Ascending aorta (tissue), 2 donors: ENCODE data around the gene DHRSX. TPM values are rescaled to one million over a fixed set of nuclear protein-coding genes. Genes with fewer than 3 reads are reported as not detected.
"Not testable (repeated sequence)": the region's sequence is repeated elsewhere in the genome, so short reads cannot be mapped to it uniquely, and the experiment has no call there.

Source experiments
- DNase-seq, 2 donors: peaks; one replicate each; pipeline ENCODE4 v3.0.0-alpha.2; 2019; ENCODE audit warnings: low spot score in 2 of 2
- H3K27ac ChIP-seq, 2 donors: fragments of 200-600 bp; sonication (generic); one replicate each; pipeline ENCODE4 v1.5.1; 2016 to 2017; ENCODE audit warnings: mild to moderate bottlenecking in 1 of 2
- H3K27me3 ChIP-seq: fragments of 200-600 bp; sonication (generic); one replicate; pipeline ENCODE4 v1.5.1; 2017
- H3K36me3 ChIP-seq, 2 donors: fragments of 200-600 bp; sonication (generic); one replicate each; pipeline ENCODE4 v1.5.1; 2016
- H3K4me1 ChIP-seq, 2 donors: fragments of 200-600 bp; sonication (generic); one replicate each; pipeline ENCODE4 v1.5.1; 2016 to 2017; ENCODE audit warnings: mild to moderate bottlenecking in 1 of 2
- H3K4me3 ChIP-seq, 2 donors: fragments of 200-600 bp; sonication (generic); one replicate each; pipeline ENCODE4 v1.5.1; 2016 to 2017; ENCODE audit warnings: mild to moderate bottlenecking in 1 of 2
- H3K9me3 ChIP-seq, 2 donors: fragments of 200-600 bp; sonication (generic); one replicate each; pipeline ENCODE4 v1.5.1; 2016
- intact Hi-C: fragments of 100-400 bp; cut with DNase I; formaldehyde crosslinking; loops from one replicate; pipeline ENCODE4 v1.15.1; 2023
- total RNA-seq: library from RNA; depleted of rRNA; stranded (reverse); fragments of >200 nt; gene quantifications from one replicate; pipeline ENCODE4 v1.1.0, GENCODE V29; 2016
- TF ChIP-seq, protein P1 (sequence below), 3 experiments: fragments of 200-600 bp in 2 of 3; fragments of 450-650 bp in 1 of 3; sonication (generic) in 2 of 3; IDR thresholded peaks; one replicate each; pipeline ENCODE4 v1.5.1; 2016 to 2019; ENCODE audit warnings: antibody characterized with exemption in 3 of 3, mild to moderate bottlenecking in 1 of 3, moderate library complexity in 1 of 3

Gene DHRSX
- total RNA-seq, 1 donor from 2014 or later = 13.4 TPM

DNA sequence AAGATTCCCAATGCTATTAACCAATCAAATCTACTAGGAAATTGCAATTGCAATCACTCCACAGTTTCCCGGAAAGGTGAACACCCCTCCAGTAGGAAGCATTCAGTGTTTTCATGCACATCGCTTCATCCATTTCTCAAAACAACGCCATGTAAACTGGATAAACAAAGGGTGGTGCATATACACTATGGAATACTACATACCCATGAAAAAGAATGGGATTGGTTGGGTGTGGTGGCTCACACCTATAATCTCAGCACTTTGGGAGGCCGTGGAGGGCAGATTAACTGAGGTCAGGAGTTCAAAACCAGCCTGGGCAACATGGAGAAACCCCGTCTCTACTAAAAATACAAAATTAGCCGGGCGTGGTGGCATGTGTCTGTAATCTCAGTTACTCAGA, 29.1 kb downstream of the DHRSX start:
- intact Hi-C loops = no loop called here
- H3K36me3 ChIP-seq = no peaks in the 10 kb centered on the region
- H3K4me3 ChIP-seq = no peak overlapping the region
- H3K9me3 ChIP-seq = no peaks in the 10 kb centered on the region
- no peaks in the 10 kb centered on the region for H3K4me1 ChIP-seq
- no peak for DNase-seq
- TF ChIP-seq, protein P1, sequence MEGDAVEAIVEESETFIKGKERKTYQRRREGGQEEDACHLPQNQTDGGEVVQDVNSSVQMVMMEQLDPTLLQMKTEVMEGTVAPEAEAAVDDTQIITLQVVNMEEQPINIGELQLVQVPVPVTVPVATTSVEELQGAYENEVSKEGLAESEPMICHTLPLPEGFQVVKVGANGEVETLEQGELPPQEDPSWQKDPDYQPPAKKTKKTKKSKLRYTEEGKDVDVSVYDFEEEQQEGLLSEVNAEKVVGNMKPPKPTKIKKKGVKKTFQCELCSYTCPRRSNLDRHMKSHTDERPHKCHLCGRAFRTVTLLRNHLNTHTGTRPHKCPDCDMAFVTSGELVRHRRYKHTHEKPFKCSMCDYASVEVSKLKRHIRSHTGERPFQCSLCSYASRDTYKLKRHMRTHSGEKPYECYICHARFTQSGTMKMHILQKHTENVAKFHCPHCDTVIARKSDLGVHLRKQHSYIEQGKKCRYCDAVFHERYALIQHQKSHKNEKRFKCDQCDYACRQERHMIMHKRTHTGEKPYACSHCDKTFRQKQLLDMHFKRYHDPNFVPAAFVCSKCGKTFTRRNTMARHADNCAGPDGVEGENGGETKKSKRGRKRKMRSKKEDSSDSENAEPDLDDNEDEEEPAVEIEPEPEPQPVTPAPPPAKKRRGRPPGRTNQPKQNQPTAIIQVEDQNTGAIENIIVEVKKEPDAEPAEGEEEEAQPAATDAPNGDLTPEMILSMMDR (IDR thresholded peaks at IDR 0.05) = no peak
- H3K27ac ChIP-seq = no peak overlapping the region
- no peaks in the 10 kb centered on the region for H3K27me3 ChIP-seq

DNA sequence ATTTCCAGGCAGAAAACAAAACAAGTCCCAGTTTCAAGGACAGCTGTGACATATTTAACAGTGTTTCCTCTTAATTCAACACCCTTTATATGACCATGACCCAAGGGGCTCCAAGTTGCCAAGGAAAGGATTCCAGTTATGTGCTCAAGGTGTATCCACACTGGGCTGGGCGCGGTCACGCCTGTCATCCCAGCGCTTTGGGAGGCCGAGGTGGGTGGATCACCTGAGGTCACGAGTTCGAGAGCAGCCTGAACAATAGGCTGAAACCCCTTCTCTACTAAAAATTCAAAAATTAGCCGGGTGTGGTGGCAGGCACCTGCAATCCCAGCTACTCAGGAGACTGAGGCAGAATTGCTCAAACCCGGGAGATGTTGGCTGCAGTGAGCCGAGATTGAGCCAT, 29.6 kb downstream of the DHRSX start:
- intact Hi-C loops, H3K27me3 ChIP-seq, H3K4me1 ChIP-seq, DNase-seq, H3K4me3 ChIP-seq, H3K27ac ChIP-seq, H3K9me3 ChIP-seq, H3K36me3 ChIP-seq: not testable (repeated sequence)

DNA sequence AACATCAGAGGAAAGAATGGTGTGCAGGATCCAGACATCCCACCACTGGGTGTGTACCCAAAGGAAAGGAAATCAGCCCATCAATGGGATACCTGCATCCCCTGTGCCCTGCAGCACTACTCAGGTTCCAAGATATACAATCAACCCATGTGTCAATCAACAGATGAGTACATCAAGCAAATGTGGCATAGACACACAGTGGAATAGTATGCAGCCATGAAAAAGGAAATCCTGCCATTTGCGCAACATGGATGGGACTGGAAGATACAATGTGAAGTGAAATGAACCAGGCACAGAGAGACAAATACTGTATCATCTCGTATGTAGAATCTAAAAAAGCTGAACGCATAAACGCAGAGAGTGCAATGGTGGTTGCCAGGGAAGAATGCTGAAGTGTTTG, 30.9 kb downstream of the DHRSX start:
- H3K27ac ChIP-seq, intact Hi-C loops, H3K36me3 ChIP-seq, H3K4me3 ChIP-seq, H3K4me1 ChIP-seq, DNase-seq, H3K27me3 ChIP-seq, H3K9me3 ChIP-seq: not testable (repeated sequence)

DNA sequence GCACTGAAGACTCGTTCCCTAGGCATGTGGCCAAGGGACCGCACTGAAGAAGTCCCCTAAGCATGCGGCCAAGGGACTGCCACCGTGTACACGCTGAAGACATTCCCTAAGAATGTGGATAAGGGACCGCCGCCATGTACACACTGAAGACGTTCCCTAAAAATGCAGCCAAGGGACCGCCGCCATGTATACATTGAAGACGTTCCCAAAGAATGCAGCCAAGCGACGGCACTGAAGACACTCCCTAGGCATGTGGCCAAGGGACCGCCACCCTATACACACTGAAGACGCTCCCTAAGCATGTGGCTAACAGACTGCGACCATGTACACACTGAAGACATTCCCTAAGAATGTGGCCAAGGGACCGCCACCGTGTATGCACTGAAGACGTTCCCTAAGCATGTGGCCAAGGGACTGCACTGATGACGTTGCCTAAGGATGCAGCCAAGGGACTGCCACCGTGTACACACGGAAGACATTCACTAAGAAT, 31.5 kb downstream of the DHRSX start:
- no peak overlapping the region for H3K27ac ChIP-seq
- H3K36me3 ChIP-seq = no peaks in the 10 kb centered on the region
- H3K4me1 ChIP-seq = no peaks in the 10 kb centered on the region
- TF ChIP-seq, protein P1 (IDR thresholded peaks at IDR 0.05) = no peak
- H3K9me3 ChIP-seq = no peaks in the 10 kb centered on the region
- H3K27me3 ChIP-seq = no peaks in the 10 kb centered on the region
- no peak for DNase-seq
- intact Hi-C loops = no loop called here
- H3K4me3 ChIP-seq = no peak overlapping the region

DNA sequence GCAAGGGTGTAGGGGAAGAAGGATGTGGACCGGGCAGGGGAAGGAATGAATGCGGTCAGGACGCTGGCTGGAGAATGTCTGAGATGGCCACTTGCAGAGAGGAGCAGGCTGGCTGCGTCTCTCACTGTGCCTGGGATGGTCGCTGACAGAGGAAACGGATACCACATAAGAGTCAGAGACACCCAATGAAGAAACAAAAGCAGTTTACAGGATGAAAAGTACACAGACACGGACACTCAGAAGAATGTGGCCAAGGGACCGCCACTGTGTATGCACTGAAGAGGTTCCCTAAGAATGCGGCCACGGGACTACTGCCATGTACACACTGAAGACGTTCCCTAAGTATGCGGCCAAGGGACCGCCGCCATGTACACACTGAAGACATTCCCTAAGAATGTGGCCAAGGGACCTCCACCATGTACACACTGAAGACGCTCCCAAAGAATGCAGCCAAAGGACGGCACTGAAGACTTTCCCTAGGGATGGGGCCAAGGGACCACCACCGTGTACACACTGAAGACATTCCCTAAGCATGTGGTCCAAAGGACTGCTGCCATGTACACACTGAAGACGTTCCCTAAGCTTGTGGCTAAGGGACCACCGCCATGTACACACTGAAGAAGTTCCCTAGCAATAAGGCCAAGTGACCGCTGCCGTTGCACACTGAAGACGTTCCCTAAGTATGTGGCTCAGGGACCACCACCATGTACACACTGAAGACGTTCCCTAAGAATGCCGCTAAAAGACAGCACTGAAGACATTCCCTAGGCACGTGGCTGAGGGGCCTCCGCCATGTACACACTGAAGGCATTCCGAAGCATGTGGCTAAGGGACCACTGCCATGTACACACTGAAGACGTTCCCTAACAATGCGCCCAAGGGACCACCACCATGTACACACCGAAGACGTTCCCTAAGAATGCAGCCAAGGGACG, 32.2 kb downstream of the DHRSX start:
- Histone ChIP-seq H3K36me3 (no peaks in the 10 kb centered on the region), H3K27me3 (no peaks in the 10 kb centered on the region), H3K27ac (no peak overlapping the region), H3K4me3 (no peak overlapping the region), H3K9me3 (no peaks in the 10 kb centered on the region), H3K4me1 (no peaks in the 10 kb centered on the region)
- TF ChIP-seq, protein P1 (IDR thresholded peaks at IDR 0.05) = no peak
- intact Hi-C loops = no loop called here
- DNase-seq = no peak

DNA sequence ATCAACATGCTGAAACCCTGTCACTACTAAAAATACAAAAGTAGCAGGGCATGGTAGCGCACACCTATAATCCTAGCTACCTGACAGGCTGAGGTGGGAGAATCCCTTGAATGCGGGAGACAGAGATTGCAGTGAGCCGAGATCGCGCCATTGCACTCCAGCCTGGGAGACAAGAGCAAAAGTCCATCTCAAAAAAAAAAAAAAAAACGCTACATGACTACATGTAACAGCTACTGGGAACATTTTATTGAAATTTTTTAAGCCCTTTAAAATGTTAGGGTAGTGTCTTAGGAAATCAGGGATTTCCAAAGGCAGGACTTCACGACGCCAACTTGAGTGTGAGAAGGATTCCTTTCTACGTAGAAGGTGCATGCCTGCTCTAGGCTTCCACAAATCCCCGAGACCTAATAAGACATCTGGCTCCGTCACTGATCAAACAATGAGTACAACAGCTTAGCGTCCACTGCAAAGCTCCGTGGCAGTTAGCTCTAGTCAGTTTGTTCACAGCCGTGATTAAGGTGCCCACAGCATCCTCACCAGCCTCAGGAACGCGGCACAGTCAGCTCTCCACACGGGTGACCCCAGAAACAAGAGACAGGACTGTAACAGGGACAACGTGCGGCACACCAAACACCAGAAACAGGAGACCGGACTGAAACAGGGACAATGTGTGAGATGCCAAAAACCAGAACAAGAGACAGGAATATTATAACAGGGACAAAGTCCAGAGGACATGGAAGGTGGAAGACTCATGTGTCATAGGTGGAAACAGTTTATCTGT, 33.7 kb downstream of the DHRSX start:
- TF ChIP-seq, protein P1 (IDR thresholded peaks at IDR 0.05) = no peak
- intact Hi-C loops = no loop called here
- Histone ChIP-seq H3K4me1 (no peaks in the 10 kb centered on the region), H3K27ac (no peak overlapping the region), H3K27me3 (no peaks in the 10 kb centered on the region), H3K4me3 (no peak overlapping the region), H3K9me3 (no peaks in the 10 kb centered on the region), H3K36me3 (no peaks in the 10 kb centered on the region)
- DNase-seq = no peak
